ENCODE results near the gene SPDYE3. TPM values are rescaled to one million over a fixed set of nuclear protein-coding genes. Genes with fewer than 3 reads are reported as not detected.
A peak's percentile ranks its signal among the peaks of the same experiment; 100 is the strongest.

Gene SPDYE3
- total and polyA plus RNA-seq, 2 of the 4 experiments (the other 2 are of a cell fraction) = not detected

- no peak overlapping the region for H3K4ac ChIP-seq (ENCODE audit: low read depth, low read length)
- H3K36me3 ChIP-seq (ENCODE audit: control insufficient read depth, insufficient read depth, low read length) = peaks cover 11% of the 10 kb centered on the region
- H2AFZ ChIP-seq (replicated peaks; ENCODE audit: low read length, poor library complexity) = no peak overlapping the region
- no peak overlapping the region for H2BK120ac ChIP-seq (ENCODE audit: low read depth, low read length)
- 92% methylated on average over 9 of the region's 16 CpGs; no CpG with 5 or more reads in 1 of the 2 experiments for WGBS, 2 experiments (ENCODE audit: extremely low coverage in 2 of 2, insufficient read length in 1 of 2)
- H2BK20ac ChIP-seq (ENCODE audit: low read depth, low read length) = no peak overlapping the region
- 0 out of 2 replicates have a peak, but pooled peaks cover 4% of the 10 kb centered on the region for H3K9me1 ChIP-seq (ENCODE audit: insufficient read depth, low read length)
- ATAC-seq (ENCODE audit: low read depth) (no peak), DNase-seq (no peak)
- no peak overlapping the region for H4K5ac ChIP-seq (ENCODE audit: low read depth, low read length)
- in situ Hi-C loops (cut with MboI; ENCODE audit: low sequenced_read_pairs) = no loop called here
- H3K14ac ChIP-seq (replicated peaks; ENCODE audit: low read depth, low read length) = no peak overlapping the region
- ChIA-PET POLR2A (ENCODE audit: unreplicated experiment) (no interaction called here), CTCF (interaction anchor here (0.7 kb wide), 1 partner anchor 40 kb away, joined by 4 read pairs; no protein-coding TSS in a partner anchor)
- H3K9ac ChIP-seq (ENCODE audit: low read depth, low read length) = no peak overlapping the region
- no peak overlapping the region for H3K27ac ChIP-seq (ENCODE audit: insufficient read depth, low read length)
- H3K23ac ChIP-seq (ENCODE audit: low read depth, low read length) = no peak overlapping the region
- H2AK5ac ChIP-seq (ENCODE audit: low read depth, low read length) = no peak overlapping the region
- no peaks in the 10 kb centered on the region for H3K9me3 ChIP-seq (ENCODE audit: control insufficient read depth, insufficient read depth, low read length)
- no peak for TF ChIP-seq USF2 (IDR thresholded peaks at IDR 0.05; ENCODE audit: low read depth, low read length)
- no peak for TF ChIP-seq RFX5 (IDR thresholded peaks at IDR 0.05; ENCODE audit: low read depth, low read length)
- TF ChIP-seq MAFK (IDR thresholded peaks at IDR 0.05; ENCODE audit: low read depth, low read length) = no peak
- dilution Hi-C loops (cut with HindIII; ENCODE audit: low sequenced_read_pairs, unreplicated experiment) = no loop called here
- no peak overlapping the region for H2BK15ac ChIP-seq (ENCODE audit: low read depth, low read length)
- no peak overlapping the region for H4K91ac ChIP-seq (ENCODE audit: insufficient read depth, low read depth, low read length)
- peak overlapping the region; percentile 37 for H2AK9ac ChIP-seq (replicated peaks; ENCODE audit: low read depth, low read length, poor library complexity)
- no peak overlapping the region for H3K18ac ChIP-seq (ENCODE audit: low read depth, low read length)
- H3K56ac ChIP-seq (ENCODE audit: extremely low read depth, insufficient read depth, low read length) = no peak overlapping the region
- H3K27me3 ChIP-seq (ENCODE audit: control insufficient read depth, insufficient read depth, low read length) = no peaks in the 10 kb centered on the region
- intact Hi-C loops (cut with micrococcal nuclease) = no loop called here
- H3K4me1 ChIP-seq (ENCODE audit: control insufficient read depth, insufficient read depth, low read length) = no peaks in the 10 kb centered on the region
- H3K4me3 ChIP-seq (ENCODE audit: insufficient read depth, low read depth, low read length) = no peak overlapping the region
- no peaks in the 10 kb centered on the region for H4K20me1 ChIP-seq (ENCODE audit: insufficient read depth, low read length)
- H2BK5ac ChIP-seq (ENCODE audit: low read depth, low read length, poor library complexity, severe bottlenecking) = no peak overlapping the region
- no peaks in the 10 kb centered on the region; a peak in 1 of 4 replicates for H3K79me1 ChIP-seq (ENCODE audit: low read depth in 1 of 2, low read length in 2 of 2)
- H3K4me2 ChIP-seq (ENCODE audit: low read depth, low read length) = no peak overlapping the region
- no TSS peak for BruUV-seq (replicated peaks)
- no peak overlapping the region for H4K8ac ChIP-seq (ENCODE audit: low read depth in 2 of 2, low read length in 2 of 2)
Measured at GRCh38 chr7:100366411-100367250, 59.1 kb downstream of the SPDYE3 start.
